Stomach smooth muscle (tissue), 2 donors: Measurements from ENCODE around the gene ARHGAP15.

Experiments
- H3K27ac ChIP-seq: one replicate; pipeline ENCODE4 v1.7.0; 2013; ENCODE audit warnings: mild to moderate bottlenecking, low read length, inconsistent platforms
- H3K27me3 ChIP-seq, 2 donors: one replicate each; pipeline ENCODE4 v1.7.0; 2013; ENCODE audit warnings: low read length in 2 of 2; ENCODE audit not compliant: insufficient read depth in 2 of 2, control insufficient read depth in 1 of 2
- H3K36me3 ChIP-seq, 2 donors: one replicate each; pipeline ENCODE4 v1.7.0; 2013; ENCODE audit warnings: low read length in 2 of 2; ENCODE audit not compliant: control insufficient read depth in 2 of 2, insufficient read depth in 2 of 2
- H3K4me1 ChIP-seq: one replicate; pipeline ENCODE4 v1.7.0; 2013; ENCODE audit warnings: low read length; ENCODE audit not compliant: control insufficient read depth, insufficient read depth
- H3K4me3 ChIP-seq, 2 donors: one replicate each; pipeline ENCODE4 v1.7.0; 2013; ENCODE audit warnings: low read length in 2 of 2
- H3K9ac ChIP-seq, 2 donors: one replicate each; pipeline ENCODE4 v1.7.0; 2013; ENCODE audit warnings: low read length in 2 of 2, mild to moderate bottlenecking in 1 of 2
- H3K9me3 ChIP-seq, 2 donors: one replicate each; pipeline ENCODE4 v1.7.0; 2013; ENCODE audit warnings: low read length in 2 of 2; ENCODE audit not compliant: control insufficient read depth in 2 of 2
- donor health status: healthy.
- donor health status: Pancreatic carcinoma.

Gene ARHGAP15

GRCh38 chr2:143144813-143145455 lies 15.7 kb downstream of the ARHGAP15 start:
- Histone ChIP-seq H3K27ac (no peak overlapping the region), H3K9me3 (no peaks in the 10 kb centered on the region), H3K27me3 (no peaks in the 10 kb centered on the region), H3K9ac (no peak overlapping the region), H3K4me3 (no peak overlapping the region), H3K36me3 (no peaks in the 10 kb centered on the region), H3K4me1 (no peaks in the 10 kb centered on the region)

DNA sequence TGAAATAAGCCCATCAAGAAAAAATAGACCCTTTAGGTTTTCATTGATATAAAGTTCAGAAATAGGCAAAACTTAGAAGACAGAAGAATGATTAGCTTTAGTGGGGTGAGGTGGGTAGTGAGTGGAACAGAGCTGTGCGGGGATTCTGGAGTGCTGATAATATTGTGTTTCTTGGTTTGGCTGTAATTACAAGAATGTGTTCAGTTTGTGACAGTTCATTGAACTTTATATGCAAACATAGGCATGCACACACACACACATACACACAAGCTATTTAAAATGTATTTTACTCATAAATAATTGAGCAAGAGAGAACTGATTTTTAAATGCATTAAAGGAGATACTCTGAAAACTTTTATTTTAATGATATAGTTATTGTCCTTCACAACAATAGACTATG lies 17.1 kb downstream of the ARHGAP15 start:
- no peak overlapping the region for H3K27ac ChIP-seq
- H3K4me1 ChIP-seq = no peaks in the 10 kb centered on the region
- H3K9ac ChIP-seq = no peak overlapping the region
- H3K36me3 ChIP-seq = no peaks in the 10 kb centered on the region
- H3K27me3 ChIP-seq = no peaks in the 10 kb centered on the region
- H3K9me3 ChIP-seq = no peaks in the 10 kb centered on the region
- no peak overlapping the region for H3K4me3 ChIP-seq

- no peaks in the 10 kb centered on the region for H3K36me3 ChIP-seq
- no peaks in the 10 kb centered on the region for H3K27me3 ChIP-seq
- H3K9me3 ChIP-seq = no peaks in the 10 kb centered on the region
- H3K4me3 ChIP-seq = no peak overlapping the region
- H3K4me1 ChIP-seq = no peaks in the 10 kb centered on the region
- H3K9ac ChIP-seq = no peak overlapping the region
- no peak overlapping the region for H3K27ac ChIP-seq
Observed at GRCh38 chr2:143146815-143147530, 17.8 kb downstream of the ARHGAP15 start.

GRCh38 chr2:143148011-143148410 lies 18.8 kb downstream of the ARHGAP15 start:
- Histone ChIP-seq H3K27ac (no peak overlapping the region), H3K4me3 (no peak overlapping the region), H3K4me1 (no peaks in the 10 kb centered on the region), H3K9ac (no peak overlapping the region), H3K36me3 (no peaks in the 10 kb centered on the region), H3K27me3 (no peaks in the 10 kb centered on the region), H3K9me3 (no peaks in the 10 kb centered on the region)

- Histone ChIP-seq H3K4me3 (no peak overlapping the region), H3K4me1 (no peaks in the 10 kb centered on the region), H3K9ac (no peak overlapping the region)
Observed at GRCh38 chr2:143148757-143149156, 19.5 kb downstream of the ARHGAP15 start.

GRCh38 chr2:143150287-143150686 lies 21.1 kb downstream of the ARHGAP15 start:
- Histone ChIP-seq H3K9ac (no peak overlapping the region), H3K27ac (no peak overlapping the region), H3K27me3 (no peaks in the 10 kb centered on the region), H3K9me3 (no peaks in the 10 kb centered on the region), H3K4me1 (no peaks in the 10 kb centered on the region), H3K36me3 (no peaks in the 10 kb centered on the region), H3K4me3 (no peak overlapping the region)

More at GRCh38 chr2:143148757-143149156, 19.5 kb downstream of the ARHGAP15 start:
- no peaks in the 10 kb centered on the region for H3K27me3 ChIP-seq
- no peaks in the 10 kb centered on the region for H3K36me3 ChIP-seq
- H3K9me3 ChIP-seq = no peaks in the 10 kb centered on the region
- H3K27ac ChIP-seq = no peak overlapping the region

DNA sequence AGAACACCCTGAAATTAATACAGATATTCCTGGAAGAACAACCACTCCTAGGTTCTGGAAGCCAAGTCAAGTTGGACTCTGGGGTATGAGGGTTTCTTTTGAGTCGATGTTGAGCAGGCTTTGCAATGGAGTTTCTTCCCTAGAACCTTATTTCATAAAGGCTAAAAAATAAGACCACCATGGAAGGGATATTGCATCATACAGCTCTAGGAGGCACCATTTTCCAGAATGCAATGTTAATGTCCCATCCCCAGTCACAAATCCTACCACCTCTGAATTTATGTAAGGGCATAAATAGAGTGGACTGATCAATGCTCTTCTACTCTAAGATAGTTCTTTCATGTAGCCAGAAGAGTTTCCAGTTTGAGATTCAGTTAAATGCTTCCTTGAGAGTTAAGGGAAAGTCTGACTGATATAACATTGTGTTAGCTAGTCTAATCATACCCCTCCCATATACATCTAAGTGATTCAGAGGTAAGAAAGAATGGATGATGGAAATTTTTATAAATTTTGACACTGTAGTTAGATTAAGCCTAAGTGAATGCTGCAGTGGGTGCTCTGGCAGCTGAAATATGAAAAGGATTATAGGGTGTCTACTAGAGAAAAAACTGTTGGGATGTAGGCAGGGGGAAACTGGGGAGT lies 22.0 kb downstream of the ARHGAP15 start:
- Histone ChIP-seq H3K9me3 (no peaks in the 10 kb centered on the region), H3K27me3 (no peaks in the 10 kb centered on the region), H3K4me1 (no peaks in the 10 kb centered on the region), H3K4me3 (no peak overlapping the region), H3K9ac (no peak overlapping the region), H3K36me3 (no peaks in the 10 kb centered on the region), H3K27ac (no peak overlapping the region)

DNA sequence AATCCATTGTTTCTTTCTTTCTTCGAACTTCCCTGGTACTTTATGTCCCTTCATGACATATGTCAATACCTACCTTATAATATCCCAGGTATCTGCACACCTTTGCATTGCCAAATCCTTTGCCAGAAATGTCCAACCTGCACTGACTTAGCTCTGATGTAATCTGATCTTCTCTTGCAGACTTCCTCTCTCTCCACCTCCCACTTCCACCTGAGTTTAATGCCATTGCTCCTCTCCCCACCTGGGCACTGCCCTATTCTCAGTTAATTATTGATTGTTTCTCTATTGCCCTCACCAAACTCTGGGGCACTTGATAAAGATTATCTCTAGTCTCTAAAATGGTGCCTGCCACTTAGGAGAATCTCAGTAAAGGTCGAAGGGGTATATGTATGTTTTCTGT lies 23.0 kb downstream of the ARHGAP15 start:
- Histone ChIP-seq H3K27ac (no peak overlapping the region), H3K36me3 (no peaks in the 10 kb centered on the region), H3K9ac (no peak overlapping the region), H3K9me3 (no peaks in the 10 kb centered on the region), H3K4me1 (no peaks in the 10 kb centered on the region), H3K4me3 (no peak overlapping the region), H3K27me3 (no peaks in the 10 kb centered on the region)

DNA sequence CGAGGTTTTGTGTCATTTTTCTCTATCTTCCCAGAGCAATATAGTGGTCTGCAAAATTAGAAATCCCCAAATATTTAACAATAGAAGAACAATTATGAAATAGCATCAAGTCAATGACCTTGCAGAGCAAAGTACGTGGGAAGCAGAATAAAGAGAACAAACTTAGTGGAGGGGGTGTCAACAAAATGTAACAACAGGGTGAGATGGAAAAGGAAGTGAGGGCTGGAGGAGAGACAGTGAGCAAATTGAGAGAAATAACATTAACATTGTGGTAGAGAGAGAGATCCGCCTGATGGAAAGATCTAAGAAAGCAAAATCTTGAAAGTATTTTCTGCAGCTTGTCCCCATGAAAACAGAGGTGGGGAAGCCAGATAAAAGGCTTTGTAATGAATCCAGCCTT lies 23.4 kb downstream of the ARHGAP15 start:
- Histone ChIP-seq H3K9me3 (no peaks in the 10 kb centered on the region), H3K36me3 (no peaks in the 10 kb centered on the region), H3K4me1 (no peaks in the 10 kb centered on the region), H3K9ac (no peak overlapping the region), H3K27me3 (no peaks in the 10 kb centered on the region), H3K27ac (no peak overlapping the region), H3K4me3 (no peak overlapping the region)

DNA sequence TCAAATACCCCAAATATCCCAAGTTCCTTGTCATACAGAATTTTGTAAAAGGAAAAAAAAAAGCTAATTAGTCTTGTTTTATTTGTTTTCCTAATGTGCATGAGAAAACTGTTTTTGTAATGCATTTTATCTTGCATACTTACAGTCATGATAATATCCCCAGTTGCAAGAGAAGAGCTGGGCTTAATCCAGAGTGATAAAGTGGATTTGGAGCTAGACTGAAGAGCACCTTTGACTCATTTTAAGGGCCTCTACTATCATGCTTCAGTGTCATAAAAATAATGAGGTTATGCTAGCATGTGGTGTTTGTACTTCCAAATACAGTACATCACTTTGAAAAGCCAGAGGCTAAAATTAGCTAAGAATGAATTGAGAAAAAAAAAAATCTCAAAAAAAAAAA lies 26.4 kb downstream of the ARHGAP15 start:
- Histone ChIP-seq H3K27ac (no peak overlapping the region), H3K27me3 (no peaks in the 10 kb centered on the region)

GRCh38 chr2:143157001-143157400 lies 27.8 kb downstream of the ARHGAP15 start:
- Histone ChIP-seq H3K9ac (no peak overlapping the region), H3K27me3 (peaks cover 0 to 4% of the 10 kb centered on the region in 2 donors), H3K9me3 (no peaks in the 10 kb centered on the region), H3K4me3 (no peak overlapping the region), H3K27ac (no peak overlapping the region), H3K36me3 (no peaks in the 10 kb centered on the region), H3K4me1 (no peaks in the 10 kb centered on the region)

More for the DNA sequence above, 26.4 kb downstream of the ARHGAP15 start:
- no peak overlapping the region for H3K4me3 ChIP-seq
- no peaks in the 10 kb centered on the region for H3K36me3 ChIP-seq
- no peaks in the 10 kb centered on the region for H3K9me3 ChIP-seq
- H3K9ac ChIP-seq = no peak overlapping the region
- H3K4me1 ChIP-seq = no peaks in the 10 kb centered on the region
